ENCODE data around the gene CCDC3.

Gene CCDC3

DNA sequence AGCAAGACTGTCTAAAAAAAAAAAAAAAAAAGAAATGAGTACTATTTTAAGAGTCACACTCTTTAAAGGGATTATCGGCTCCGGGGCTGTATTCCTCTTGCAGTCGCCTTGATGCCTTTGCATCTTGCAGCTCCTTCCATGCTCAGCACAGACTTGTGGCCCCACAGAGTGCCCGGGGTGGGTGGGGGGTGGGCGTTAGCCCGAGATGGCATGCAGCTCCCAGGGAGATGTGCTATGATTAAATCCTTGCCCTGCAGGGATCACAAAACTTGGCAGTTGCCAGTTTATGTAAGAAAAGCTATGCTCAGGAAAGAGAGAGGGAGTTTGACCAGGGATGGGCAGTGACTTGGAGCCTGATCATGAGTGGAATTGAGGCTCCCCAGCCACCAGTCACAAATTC, 81.9 kb downstream of the CCDC3 start:
- DNase-seq = no peak

DNA sequence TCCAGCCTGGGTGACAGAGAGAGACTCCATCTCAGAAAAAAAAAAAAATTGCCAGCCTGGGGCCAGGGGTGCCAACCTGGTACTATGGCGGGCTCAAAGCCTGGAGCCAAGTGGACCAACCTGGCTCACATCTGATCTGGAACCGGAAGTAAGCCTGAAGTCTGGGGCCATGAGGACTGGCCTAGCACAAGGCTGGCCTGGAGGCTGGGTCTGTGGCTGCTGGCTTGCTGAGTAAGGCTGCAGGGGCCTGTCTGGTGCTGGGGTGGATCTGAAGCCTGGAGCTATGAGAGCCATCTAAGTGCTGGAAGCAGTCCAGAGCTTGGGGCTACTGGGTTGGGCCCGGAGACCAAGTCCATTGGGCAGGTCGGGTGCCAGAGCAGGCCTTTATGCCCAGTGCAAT, 84.9 kb downstream of the CCDC3 start:
- no peak for DNase-seq

DNA sequence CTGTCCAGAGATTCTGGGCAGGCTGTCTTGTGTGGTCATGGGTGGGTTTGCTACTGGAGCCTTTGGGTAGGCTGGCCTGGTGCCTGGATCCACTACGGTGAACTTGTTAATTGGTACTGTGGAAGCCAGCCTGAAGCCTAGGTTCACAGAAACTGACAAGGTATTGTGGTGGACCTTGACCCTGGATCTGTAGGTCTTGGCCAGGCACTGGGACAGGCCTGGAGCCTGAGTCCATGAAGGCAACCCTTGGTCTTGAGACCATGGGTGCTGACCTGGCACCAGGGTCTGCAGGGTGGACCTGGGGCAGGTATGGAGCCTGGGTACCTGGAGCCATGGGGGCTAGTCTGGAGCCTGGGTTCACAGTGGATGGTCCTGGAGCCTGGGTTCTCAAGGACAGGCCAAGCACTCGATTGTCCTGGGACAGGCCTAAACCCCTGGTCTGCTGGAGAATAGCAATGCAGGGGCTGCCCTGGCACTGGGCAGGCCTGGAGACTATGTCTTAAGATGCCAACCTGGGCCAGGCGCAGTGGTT, 85.8 kb downstream of the CCDC3 start:
- DNase-seq = no peak

DNA sequence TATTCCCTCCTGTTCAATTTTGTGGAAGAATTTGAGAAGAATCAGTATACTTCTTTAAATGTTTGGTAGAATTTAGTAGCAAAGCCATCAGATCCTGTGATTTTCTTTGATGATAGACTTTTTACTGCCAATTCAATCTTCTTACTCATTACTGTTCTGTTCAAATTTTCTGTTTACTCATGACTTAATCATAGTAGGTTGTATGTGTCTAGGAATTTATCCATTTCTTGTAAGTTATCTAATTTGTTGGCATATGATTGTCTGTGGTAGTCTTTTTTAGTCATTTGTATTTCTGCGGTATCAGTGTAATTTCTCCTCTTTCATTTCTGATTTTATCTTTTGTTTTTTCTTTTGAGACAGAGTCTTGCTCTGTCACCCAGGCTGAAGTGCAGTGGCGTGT, 87.4 kb downstream of the CCDC3 start:
- no peak for DNase-seq

DNA sequence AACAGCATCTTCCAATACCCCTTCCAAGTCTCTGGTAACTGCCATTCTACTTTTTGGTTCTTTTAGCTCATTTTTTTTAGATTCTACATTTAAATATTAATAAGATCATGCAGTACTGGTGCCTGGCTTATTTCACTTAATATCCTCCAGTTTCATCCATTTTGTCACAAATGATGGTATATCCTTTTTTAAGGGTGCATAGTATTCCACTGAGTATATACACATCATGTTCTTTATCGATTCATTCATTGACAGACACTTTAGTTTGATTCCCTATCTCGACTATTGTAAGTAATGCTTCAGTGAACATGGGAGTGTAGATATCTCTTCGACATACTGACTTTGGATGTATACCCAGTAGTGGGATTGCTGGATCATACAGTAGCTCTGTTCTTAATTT, 89.7 kb downstream of the CCDC3 start:
- DNase-seq = no peak

DNA sequence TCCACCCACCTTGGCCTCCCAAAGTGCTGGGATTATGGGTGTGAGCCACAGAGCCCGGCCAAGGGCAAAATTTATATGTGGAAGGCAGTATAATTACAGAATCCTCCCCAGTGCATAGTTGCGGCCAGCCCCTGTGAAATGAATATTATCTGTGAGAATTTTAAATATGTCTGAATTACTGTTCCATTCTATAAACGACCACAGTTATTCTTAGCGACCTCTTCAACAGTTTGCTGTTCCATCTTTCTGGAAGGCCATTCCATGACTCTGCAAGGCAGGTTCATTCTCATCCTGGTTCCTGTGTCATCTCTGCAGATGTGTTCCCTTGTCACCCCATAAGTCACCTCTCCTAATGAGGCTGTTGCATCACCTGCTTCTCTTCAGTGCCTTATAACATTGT, 90.7 kb downstream of the CCDC3 start:
- no peak for DNase-seq

DNA sequence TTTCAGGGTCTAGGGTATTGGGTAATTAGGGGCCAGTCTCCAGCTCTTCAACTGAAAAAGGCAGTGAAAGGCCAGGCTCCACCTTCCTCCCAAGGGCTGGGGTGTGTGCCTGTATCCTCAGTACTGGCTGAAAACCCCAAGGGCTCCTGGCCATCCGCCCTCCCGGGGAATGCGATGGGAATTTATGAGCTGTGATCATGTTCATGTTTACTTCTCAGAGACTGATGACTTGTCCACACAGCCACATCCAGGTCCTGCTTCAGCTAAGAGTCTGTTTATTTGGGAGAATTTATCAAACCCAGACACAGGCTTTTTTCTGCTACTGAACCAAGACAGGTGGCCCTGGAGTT, 91.7 kb downstream of the CCDC3 start:
- no peak for DNase-seq

DNA sequence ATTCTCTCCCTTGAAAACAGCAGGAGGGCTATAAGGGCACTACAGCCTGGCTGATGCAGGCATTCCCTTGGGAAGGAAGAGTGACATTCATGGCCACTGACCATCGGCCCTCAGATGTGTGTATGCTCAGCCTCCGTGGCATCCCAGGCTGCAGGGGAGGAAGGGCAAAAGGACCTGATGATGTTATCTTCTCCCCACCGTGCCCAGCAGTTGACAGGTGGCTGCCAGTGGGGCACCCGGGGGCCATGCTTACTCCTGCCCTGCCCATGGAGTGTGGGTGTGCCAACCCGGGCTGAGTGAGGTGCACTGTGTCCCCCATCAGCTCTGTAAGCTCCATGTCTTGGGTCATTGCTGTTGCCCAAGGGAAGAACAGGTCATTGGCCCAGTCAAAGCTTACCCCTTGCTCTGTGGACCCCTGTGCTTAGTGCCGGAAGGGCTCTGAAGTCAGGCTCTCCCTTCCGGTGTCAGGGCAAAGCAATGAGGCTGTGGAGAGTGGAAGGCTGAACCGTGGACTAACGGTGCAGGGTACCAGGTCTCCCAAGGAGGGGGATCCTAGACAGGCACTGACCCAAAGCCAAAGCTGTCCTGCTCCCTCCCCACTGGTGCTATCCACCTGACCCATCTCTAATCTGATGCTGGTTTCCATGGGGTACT, 92.2 kb downstream of the CCDC3 start:
- no peak for DNase-seq

DNA sequence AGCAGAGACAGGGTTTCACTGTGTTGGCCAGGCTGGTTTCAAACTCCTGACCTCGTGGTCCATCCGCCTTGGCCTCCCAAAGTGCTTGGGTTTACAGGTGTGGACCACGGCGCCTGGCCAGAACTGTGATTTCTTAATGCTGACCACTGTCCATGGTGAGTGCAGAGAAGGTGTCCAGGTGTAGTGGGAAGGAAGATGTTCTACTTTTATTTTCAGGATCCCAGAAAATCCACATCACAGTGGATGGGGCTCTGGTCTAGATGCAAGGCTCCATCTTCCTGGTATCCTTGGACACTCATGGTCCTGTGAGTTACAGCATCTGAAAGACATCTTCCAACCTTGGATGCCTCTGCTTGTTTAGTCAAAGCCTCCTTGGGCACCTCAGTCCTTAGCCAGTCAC, 92.7 kb downstream of the CCDC3 start:
- no peak for DNase-seq

DNA sequence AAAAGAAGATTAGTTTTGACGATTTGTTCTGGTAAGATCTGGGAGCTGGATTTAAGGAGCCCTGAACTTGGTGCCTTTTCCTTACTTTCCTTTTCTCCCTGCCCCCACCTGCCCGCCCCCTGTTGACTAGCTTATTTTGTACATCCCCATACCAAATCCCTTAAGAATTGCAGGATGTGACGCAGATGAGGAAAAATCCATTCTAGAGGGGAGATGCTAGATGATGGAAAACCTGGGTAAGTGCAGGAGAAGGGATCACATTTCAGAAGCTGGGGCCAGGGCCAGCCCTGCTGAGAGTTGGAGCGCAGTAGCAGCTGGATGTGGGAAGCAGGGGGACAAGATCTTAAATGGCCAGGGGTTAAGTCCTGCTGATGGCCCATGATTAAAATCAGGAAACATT, 93.9 kb downstream of the CCDC3 start:
- DNase-seq = no peak

DNA sequence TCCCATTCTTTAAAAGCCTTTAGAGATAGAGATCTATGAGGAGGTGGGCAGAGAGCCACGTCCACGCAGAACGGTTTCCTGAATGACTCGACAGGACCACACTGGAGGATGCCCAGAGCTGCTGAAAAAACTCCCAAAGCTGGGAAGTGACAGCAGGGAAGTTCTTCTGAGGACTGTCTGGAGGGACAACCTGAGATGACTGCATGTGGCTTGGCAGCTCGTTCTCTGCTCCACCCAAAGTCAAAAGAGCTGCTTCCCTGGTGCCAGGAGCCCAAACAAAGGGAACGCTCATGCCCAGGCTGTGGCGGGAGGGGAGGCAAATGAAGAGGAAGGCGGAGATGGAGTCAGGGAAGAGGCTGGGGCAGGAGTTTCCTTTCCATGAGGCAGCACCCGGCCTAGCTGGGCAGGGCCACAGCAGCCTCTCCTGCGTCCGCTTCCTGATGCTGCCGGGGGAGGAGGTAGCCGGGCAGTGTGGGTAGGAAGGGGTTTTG, 95.4 kb downstream of the CCDC3 start:
- DNase-seq = no peak

DNA sequence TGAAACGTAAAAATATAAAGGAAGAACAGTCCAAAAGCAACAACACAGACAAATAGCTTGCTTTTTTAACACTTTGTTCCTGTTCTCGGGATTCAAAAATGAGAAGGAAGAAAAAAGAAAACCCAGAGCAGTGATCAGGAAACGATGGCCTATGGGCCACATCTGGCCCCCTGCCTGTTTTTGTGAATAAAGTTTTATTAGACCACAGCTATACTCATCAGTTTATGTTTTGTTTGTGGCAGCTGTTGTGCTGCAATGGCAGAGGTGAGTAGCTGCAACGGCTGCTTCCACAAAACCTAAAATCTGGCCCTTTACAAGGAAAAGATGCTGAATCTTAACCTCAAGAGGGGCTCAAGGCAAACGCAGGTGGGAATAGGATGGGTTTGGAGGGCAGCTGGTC, 96.4 kb downstream of the CCDC3 start:
- no peak for DNase-seq

DNA sequence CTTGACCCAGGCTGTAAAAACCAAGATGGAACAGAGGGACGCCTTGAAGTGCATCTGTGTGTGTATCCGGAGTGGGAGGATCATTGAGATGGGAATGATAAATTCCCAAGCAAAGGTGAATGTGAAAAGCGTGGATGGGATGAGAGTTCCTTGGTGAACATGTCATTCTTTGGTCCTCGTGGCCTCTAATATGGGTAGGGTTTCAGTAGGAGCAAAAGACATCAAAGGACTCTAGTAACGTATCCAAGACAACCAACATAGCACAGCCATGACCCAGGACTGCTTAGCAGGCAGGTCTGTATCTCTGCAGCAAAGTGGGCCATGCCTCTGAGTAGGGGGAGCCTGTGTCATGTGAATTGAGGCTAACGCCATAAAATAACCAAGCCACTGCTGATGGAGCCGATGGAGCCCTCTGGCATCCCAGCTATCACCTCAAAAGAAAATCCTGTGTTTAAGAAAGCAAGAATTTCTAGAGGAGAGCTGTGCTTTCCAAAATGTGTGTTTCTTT, 98.6 kb downstream of the CCDC3 start:
- no peak for DNase-seq

DNA sequence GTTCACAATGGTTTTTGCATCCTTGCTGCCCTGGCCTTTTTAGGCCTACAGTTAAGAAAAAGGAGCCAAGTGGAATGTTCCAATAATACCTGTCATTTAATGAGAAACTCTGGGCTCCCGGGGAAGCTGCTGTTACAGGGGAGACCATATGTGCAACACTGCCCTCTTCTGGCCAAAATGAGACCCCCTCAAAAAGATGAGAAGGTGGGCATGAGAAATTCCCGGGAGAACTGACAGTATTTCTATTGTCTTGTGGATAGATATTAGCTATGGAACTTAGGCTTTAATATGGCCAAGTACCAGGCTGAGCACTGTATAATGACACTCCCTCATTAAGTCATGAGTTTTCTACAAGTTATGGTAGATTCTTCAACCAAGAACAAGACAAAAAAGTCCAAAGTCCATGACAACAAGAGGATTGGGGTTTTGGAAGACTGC, 99.4 kb downstream of the CCDC3 start:
- peak in 3 of 5 donors; percentile 24 to 44 (median 28) for DNase-seq

DNA sequence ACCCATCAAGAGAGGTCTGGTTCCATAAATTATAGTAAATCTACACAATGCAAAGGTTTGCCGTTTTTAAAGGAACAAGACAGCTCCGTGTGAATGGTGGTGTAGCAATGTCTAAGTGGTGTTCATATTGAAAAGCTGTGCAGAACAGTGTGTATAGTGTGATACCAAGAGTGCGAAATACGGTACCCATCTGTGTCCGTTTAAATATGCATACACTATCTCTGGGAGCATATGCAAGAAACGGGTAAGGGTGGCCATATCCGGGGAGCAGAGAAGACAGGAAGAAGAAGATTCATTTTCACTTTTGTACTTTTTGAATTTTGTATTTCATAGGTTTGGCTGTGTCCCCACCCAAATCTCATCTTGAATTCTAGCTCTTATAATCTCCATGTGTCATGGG, 102.0 kb downstream of the CCDC3 start:
- DNase-seq = no peak

DNA sequence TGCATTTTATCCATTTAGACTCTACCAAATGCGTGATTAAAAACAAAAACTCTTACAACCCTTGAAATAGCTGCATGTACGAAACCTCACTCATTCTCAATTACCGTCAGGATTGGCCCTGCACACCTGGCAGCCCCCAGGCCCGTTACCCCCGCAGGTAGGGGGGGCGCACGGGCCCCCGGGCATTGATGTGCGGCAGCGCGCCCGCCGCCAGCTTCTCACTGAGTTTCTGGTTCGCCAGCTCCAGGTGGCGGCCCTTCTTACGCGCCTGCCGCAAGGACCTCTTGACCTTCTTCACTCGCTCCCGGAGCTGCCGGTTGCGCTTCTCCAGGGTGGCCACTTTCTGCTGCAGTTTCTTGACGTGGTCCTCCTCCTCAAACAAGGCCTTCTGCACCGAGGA, 103.2 kb downstream of the CCDC3 start:
- no peak for DNase-seq

DNA sequence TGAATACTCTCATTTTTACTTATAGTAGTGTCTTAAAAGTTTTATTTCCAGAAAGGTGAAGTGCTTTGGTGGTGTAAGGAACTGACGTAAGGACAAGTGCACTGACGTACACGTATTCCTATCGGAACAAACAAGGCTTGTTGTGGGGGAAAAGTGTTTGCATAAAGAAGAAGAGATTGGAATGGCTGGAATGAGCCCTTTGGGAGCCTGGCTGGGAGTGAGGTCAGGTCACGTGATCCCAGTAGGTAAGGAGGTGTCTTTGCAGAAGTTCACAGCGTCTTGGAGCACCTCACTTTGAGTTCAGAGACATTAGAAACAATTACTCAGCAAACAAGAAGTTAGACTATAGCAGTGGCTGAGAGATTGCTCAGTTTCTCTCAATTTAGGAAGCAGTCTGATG, 104.2 kb downstream of the CCDC3 start:
- DNase-seq = no peak

DNA sequence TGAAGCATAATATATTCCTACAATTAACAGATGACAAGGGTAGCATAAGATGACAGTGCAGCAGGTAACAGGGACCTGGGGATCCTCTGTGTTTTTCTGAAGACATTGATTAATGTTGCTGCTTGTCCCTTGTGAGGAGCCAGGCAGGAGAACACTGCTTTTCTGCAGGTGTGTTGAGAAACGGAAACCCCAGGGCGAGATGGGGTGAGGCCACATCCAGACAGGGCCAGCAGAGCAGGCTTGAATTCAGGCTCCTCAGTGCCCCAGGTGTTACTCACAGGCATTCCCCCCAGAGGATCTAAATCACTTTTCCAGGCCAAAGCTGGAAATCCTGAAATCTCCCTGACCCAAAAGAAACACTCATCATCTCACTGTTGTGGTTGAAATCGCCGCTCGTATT, 105.3 kb downstream of the CCDC3 start:
- no peak for DNase-seq

DNA sequence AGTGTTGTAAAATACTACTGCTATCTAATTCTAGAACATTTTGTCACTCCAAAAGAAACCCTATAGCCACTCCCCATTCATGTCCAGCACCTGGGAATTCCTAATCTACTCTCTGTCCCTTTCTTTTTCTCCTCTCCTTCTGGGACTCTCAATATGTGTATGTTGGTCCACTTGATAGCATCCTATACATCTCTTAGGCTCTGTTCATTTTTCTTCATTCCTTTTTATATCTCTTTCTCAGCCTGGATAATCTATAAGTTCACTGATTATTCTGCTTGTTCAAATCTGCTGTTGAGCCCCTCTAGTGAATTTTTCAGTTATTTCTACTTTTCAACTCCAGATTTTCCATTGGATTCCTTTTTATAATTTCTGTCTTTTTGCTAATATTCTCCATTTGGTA, 108.6 kb downstream of the CCDC3 start:
- DNase-seq = no peak

DNA sequence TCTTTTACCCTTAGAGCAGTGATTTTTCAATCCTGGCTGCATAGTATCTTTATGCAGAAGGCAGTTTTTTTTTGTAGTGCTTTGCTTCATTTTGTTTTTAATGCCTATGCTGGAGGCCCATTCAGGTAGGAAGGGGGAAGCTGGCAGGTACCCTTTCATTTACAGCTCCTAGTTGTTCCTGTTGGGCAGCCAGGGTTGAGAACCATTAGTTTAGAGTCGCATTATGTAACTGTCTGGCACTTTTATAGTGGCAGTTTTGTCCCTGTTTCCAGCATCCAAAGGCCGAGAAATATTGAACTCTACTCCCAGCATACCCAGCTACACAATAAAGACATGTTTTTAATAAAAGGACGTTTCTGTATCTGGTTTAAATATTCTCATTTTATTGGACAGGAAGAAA, 110.6 kb downstream of the CCDC3 start:
- DNase-seq = no peak

DNA sequence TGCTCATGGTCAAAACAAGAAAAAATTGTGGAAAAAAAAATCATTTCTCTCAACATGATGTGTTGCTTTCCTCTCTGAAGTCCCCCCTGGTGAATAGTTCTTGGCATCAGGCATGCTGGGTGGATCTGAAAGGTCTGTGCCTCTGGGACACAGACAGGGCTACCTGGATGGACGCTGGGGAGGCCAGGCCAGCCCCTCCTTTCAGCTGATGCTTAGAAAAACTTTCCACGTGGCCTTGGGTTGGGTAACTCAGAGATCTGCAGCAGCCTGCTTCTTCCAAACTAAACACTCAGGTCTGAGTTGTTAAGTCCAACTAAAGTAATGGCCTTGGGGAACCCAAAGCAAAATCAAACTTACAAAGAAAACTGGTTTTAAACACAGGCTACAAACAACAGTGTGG, 113.0 kb downstream of the CCDC3 start:
- DNase-seq = no peak

DNA sequence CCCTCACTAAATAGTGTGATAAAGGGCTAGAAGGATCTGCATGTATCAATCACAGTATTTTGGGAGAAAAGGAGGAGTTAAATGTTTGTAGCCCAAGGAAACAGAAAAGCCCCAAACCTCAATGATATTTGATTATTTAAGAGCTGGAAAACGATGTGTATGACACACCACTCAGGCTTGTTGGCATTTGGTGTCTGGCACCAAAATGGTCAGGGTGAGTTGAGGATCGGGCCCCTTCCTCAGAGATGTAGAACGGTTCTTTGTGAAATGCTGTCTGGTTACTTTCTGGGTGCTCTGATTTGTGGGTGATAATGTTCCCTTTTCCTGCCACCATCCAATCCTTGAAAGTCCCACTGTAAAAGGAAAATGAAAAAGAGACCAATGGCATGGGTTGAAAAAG, 113.7 kb downstream of the CCDC3 start:
- no peak for DNase-seq

DNA sequence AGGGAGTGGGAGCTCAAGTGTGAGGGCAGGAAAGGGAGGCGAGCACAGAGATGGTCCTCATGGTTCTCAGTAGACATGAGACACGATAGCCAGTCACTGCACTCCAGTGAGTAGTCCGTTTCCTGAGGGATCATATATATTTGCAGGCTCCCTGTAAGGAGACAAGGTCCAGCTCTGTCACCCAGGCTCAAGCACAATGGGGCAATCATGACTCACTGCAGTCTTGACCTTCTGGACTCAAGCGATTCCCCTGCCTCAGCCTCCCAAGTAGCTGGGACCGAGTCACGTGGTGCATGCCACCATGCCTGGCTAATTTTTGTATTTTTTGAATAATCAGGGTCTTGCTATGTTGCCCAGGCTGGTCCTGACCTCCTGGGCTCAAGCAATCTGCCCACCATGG, 116.7 kb downstream of the CCDC3 start:
- no peak for DNase-seq

DNA sequence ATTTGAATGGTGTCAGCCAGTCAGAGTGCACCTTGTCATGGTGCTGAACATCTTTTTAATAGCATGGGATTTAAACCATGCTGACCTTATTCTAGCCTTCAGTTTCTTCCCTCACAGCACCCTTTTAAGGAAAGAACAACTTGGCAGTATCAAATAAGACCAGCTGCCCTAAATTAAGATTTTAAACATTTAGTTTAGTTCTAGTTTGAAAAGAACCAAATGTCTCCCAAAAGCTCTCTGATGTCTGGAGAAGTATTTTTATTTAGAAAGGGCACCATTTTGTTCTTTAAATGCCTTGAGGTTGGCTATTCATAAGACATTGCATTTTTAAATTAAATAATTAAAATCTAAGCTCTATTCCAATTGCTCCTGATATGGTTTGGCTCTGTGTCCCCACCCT, 121.1 kb downstream of the CCDC3 start:
- no peak for DNase-seq

DNA sequence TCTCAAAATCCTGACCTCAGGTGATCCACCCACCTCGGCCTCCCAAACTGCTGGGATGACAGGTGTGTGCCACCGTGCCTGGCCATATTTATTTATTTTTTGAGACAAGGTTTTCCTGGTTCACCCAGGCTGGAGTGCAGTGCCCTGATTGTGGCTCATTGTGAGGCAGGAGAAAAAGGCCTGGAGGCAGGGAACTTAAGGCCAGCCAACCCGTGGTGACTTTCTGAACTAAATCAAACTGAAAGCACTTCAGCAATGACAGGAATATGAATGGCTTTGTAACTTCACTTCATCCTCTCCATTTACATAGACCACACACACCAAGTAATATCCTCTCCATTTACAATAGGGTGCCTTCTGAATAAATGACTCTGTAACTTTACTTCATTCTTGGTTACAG, 124.4 kb downstream of the CCDC3 start:
- DNase-seq = no peak

Measured in T-helper 1 cell (primary cell).